HepG2 (cell line): ENCODE data around the gene PDHA1. TPM values are rescaled to one million over a fixed set of nuclear protein-coding genes. Genes with fewer than 3 reads are reported as not detected.

Source experiments
- BORCS8-MEF2B ChIP-seq: sonication (generic); formaldehyde crosslinking; IDR thresholded peaks from 2 replicates; pipeline ENCODE4 v1.8.0; 2022; ENCODE audit warnings: mild to moderate bottlenecking, missing genetic modification reagents
- E2F5 ChIP-seq: sonication (generic); formaldehyde crosslinking; conservative IDR thresholded peaks from 2 replicates; pipeline ENCODE4 v1.4.0; 2020; ENCODE audit warnings: missing genetic modification reagents
- ESRRA ChIP-seq: sonication (generic); formaldehyde crosslinking; IDR thresholded peaks from 2 replicates; pipeline ENCODE4 v1.5.1; 2020; ENCODE audit warnings: mild to moderate bottlenecking, low read depth, missing genetic modification reagents
- HMG20B ChIP-seq: conservative IDR thresholded peaks from 2 replicates; pipeline ENCODE4 v1.6.1; 2016; ENCODE audit warnings: missing genetic modification reagents, missing compliant biosample characterization
- KDM5B ChIP-seq: sonication (generic); formaldehyde crosslinking; IDR thresholded peaks from 2 replicates; pipeline ENCODE4 v1.4.0; 2020; ENCODE audit warnings: missing genetic modification reagents, mild to moderate bottlenecking, borderline replicate concordance
- NAIF1 ChIP-seq: sonication (generic); formaldehyde crosslinking; IDR thresholded peaks from 2 replicates; pipeline ENCODE4 v1.5.0; 2020; ENCODE audit warnings: mild to moderate bottlenecking, missing genetic modification reagents, borderline replicate concordance
- PHF20 ChIP-seq: sonication (generic); formaldehyde crosslinking; IDR thresholded peaks from 2 replicates; pipeline ENCODE4 v1.5.0; 2020; ENCODE audit warnings: mild to moderate bottlenecking, missing genetic modification reagents
- POGZ ChIP-seq: sonication (generic); formaldehyde crosslinking; IDR thresholded peaks from 2 replicates; pipeline ENCODE4 v1.4.0; 2020; ENCODE audit warnings: mild to moderate bottlenecking, missing genetic modification reagents
- SAP130 ChIP-seq: IDR thresholded peaks from 2 replicates; pipeline ENCODE4 v1.6.1; 2016; ENCODE audit warnings: low read depth
- SOX5 ChIP-seq: IDR thresholded peaks from 2 replicates; pipeline ENCODE4 v1.6.1; 2016; ENCODE audit warnings: borderline replicate concordance
- ZFYVE20 ChIP-seq: sonication (generic); formaldehyde crosslinking; IDR thresholded peaks from 2 replicates; pipeline ENCODE4 v1.8.0; 2023; ENCODE audit warnings: low read depth, mild to moderate bottlenecking, moderate library complexity, missing genetic modification reagents, borderline replicate concordance
- ZNF256 ChIP-seq: sonication (generic); formaldehyde crosslinking; conservative IDR thresholded peaks from 2 replicates; pipeline ENCODE4 v1.4.0; 2020; ENCODE audit warnings: missing genetic modification reagents
- ZNF441 ChIP-seq: sonication (generic); formaldehyde crosslinking; IDR thresholded peaks from 2 replicates; pipeline ENCODE4 v1.7.0; 2021; ENCODE audit warnings: missing genetic modification reagents, borderline replicate concordance
- ZNF782 ChIP-seq: sonication (generic); formaldehyde crosslinking; IDR thresholded peaks from 2 replicates; pipeline ENCODE4 v1.4.0; 2020; ENCODE audit warnings: missing genetic modification reagents, mild to moderate bottlenecking, borderline replicate concordance
- polyA plus RNA-seq, 8 experiments: library from polyadenylated mRNA; depleted of rRNA in 3 of 8; stranded (reverse) in 7 of 8; unstranded in 1 of 8; fragments of >200 nt; fragmentation: Illumina TruSeq in 4 of 8; extraction: Trizol in 4 of 8; gene quantifications; 2 replicates each; pipeline versions ENCODE4 v1.2.1 to v1.2.3, GENCODE V29; 2011 to 2016; ENCODE audit warnings: low read depth in 4 of 8, missing spikeins in 1 of 8, mixed read lengths in 1 of 8; ENCODE audit not compliant: insufficient read depth in 1 of 8
- total RNA-seq, 5 experiments: library from RNA; depleted of rRNA; stranded (reverse); fragments of >200 nt; fragmentation: Illumina TruSeq; extraction: Trizol; gene quantifications; 2 replicates each; pipeline ENCODE4 v1.2.3, GENCODE V29; 2016; ENCODE audit warnings: low read depth in 1 of 5
- TF ChIP-seq, protein P1 (sequence below): sonication (generic); formaldehyde crosslinking; IDR thresholded peaks from 2 replicates; pipeline ENCODE4 v1.4.0; 2020; ENCODE audit warnings: missing genetic modification reagents
- TF ChIP-seq, protein P2 (sequence below), 2 experiments: sonication (generic) in 1 of 2; formaldehyde crosslinking in 1 of 2; IDR thresholded peaks; 2 replicates each; pipeline versions ENCODE4 v1.6.1 to v1.9.0; 2014 to 2022; ENCODE audit warnings: antibody characterized with exemption in 1 of 2, borderline replicate concordance in 1 of 2, inconsistent platforms in 1 of 2, low read depth in 1 of 2, missing genetic modification reagents in 1 of 2
- TF ChIP-seq, protein P3 (sequence below): sonication (generic); formaldehyde crosslinking; conservative IDR thresholded peaks from 2 replicates; pipeline ENCODE4 v1.8.0; 2022; ENCODE audit warnings: missing genetic modification reagents

PDHA1 gene
- total and polyA plus RNA-seq, 2 of the 13 experiments (the other 11 are each of a cell fraction or from before 2014, with no cell fraction given): 177 to 249 TPM

DNA sequence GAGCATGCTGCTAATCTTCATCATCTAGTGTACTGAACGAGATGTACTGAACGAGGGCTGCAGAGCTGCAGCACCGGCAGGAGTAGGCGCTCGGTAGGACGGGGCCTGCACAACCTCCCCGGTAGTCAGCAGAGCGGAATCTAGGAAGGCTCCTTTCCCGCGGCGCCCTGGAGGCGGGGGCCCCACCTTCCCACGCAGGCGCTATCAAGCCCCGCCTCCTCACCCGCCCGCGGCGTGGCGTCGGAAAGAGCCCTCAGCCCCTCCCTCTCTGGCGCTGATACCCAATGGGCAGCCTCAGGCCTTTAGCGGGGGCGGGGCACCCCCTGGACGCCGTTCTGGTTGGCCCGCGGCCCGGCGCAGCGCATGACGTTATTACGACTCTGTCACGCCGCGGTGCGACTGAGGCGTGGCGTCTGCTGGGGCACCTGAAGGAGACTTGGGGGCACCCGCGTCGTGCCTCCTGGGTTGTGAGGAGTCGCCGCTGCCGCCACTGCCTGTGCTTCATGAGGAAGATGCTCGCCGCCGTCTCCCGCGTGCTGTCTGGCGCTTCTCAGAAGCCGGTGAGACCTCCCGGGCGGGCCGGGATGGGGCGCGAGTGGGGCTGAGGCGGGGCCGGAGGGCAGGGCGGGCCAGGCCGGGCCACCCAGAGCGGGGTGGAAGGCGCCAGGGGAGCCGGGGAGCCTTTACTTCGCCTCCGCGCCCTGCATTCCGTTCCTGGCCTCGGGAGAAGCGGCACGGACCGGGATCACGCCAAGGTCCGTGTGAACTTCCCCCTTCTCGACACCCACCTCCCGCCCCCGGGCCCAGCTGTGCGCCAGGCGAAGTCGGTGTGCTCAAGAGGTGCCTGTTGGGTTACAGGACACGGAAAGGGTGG lies at the start of gene PDHA1 (continued):
- TF ChIP-seq E2F5 (CRISPR knock-in tag) (no peak), ZFYVE20 (CRISPR knock-in tag) (no peak), SAP130 (CRISPR knock-in tag) (peak; percentile 84), POGZ (peak; percentile 18; the same call in 1 of the 2 replicates), KDM5B (CRISPR knock-in tag) (peak; percentile 52; the same call in 1 of the 2 replicates), PHF20 (peak; percentile 72), ZNF256 (no peak), ZNF441 (CRISPR knock-in tag) (peak; percentile 90), BORCS8-MEF2B (CRISPR knock-in tag) (peak; percentile 72; the same call in 1 of the 2 replicates), SOX5 (CRISPR knock-in tag) (no peak), ZNF782 (CRISPR knock-in tag) (no peak), ESRRA (CRISPR knock-in tag) (peak; percentile 39; the same call in 1 of the 2 replicates), NAIF1 (CRISPR knock-in tag) (no peak), HMG20B (CRISPR knock-in tag) (no peak)
- TF ChIP-seq, protein P1, sequence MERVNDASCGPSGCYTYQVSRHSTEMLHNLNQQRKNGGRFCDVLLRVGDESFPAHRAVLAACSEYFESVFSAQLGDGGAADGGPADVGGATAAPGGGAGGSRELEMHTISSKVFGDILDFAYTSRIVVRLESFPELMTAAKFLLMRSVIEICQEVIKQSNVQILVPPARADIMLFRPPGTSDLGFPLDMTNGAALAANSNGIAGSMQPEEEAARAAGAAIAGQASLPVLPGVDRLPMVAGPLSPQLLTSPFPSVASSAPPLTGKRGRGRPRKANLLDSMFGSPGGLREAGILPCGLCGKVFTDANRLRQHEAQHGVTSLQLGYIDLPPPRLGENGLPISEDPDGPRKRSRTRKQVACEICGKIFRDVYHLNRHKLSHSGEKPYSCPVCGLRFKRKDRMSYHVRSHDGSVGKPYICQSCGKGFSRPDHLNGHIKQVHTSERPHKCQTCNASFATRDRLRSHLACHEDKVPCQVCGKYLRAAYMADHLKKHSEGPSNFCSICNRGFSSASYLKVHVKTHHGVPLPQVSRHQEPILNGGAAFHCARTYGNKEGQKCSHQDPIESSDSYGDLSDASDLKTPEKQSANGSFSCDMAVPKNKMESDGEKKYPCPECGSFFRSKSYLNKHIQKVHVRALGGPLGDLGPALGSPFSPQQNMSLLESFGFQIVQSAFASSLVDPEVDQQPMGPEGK (CRISPR knock-in tag): 0 out of 2 replicates have a peak, but pooled peaks have one; percentile 28
- TF ChIP-seq, protein P2, sequence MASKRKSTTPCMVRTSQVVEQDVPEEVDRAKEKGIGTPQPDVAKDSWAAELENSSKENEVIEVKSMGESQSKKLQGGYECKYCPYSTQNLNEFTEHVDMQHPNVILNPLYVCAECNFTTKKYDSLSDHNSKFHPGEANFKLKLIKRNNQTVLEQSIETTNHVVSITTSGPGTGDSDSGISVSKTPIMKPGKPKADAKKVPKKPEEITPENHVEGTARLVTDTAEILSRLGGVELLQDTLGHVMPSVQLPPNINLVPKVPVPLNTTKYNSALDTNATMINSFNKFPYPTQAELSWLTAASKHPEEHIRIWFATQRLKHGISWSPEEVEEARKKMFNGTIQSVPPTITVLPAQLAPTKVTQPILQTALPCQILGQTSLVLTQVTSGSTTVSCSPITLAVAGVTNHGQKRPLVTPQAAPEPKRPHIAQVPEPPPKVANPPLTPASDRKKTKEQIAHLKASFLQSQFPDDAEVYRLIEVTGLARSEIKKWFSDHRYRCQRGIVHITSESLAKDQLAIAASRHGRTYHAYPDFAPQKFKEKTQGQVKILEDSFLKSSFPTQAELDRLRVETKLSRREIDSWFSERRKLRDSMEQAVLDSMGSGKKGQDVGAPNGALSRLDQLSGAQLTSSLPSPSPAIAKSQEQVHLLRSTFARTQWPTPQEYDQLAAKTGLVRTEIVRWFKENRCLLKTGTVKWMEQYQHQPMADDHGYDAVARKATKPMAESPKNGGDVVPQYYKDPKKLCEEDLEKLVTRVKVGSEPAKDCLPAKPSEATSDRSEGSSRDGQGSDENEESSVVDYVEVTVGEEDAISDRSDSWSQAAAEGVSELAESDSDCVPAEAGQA (IDR thresholded peaks at IDR 0.05; ENCODE audit: low read depth): no peak
- TF ChIP-seq, protein P2 (CRISPR knock-in tag; IDR thresholded peaks at IDR 0.05; ENCODE audit: borderline replicate concordance): no peak
- TF ChIP-seq, protein P3, sequence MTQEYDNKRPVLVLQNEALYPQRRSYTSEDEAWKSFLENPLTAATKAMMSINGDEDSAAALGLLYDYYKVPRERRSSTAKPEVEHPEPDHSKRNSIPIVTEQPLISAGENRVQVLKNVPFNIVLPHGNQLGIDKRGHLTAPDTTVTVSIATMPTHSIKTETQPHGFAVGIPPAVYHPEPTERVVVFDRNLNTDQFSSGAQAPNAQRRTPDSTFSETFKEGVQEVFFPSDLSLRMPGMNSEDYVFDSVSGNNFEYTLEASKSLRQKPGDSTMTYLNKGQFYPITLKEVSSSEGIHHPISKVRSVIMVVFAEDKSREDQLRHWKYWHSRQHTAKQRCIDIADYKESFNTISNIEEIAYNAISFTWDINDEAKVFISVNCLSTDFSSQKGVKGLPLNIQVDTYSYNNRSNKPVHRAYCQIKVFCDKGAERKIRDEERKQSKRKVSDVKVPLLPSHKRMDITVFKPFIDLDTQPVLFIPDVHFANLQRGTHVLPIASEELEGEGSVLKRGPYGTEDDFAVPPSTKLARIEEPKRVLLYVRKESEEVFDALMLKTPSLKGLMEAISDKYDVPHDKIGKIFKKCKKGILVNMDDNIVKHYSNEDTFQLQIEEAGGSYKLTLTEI (CRISPR knock-in tag): no peak
